IMR-90 (cell line): ENCODE measurements around the gene LBHD2. TPM values are rescaled to one million over a fixed set of nuclear protein-coding genes. Genes with fewer than 3 reads are reported as not detected.

ENCODE experiments used
- ATAC-seq: fragments of 200-7000 bp; cut with Tn5 transposase; 2 replicates; pipeline ENCODE4 v1.9.1; 2020; ENCODE audit warnings: low read depth, mild to moderate bottlenecking, moderate library complexity
- BruUV-seq: library from RNA; stranded (reverse); fragments of 400-500 nt; replicated peaks from 2 replicates; lab custom pipeline; 2021; lab: Mats Ljungman, UMichigan
- CTCF ChIA-PET: fragments of 300-600 bp; formaldehyde crosslinking; extraction: SDS; loops from one replicate; lab custom pipeline; 2021; ENCODE audit warnings: antibody characterized with exemption; lab: Yijun Ruan, JAX
- POLR2A ChIA-PET: fragments of 300-600 bp; sonication (Branson Sonifier 250); formaldehyde crosslinking; loops from one replicate; lab custom pipeline; 2022; ENCODE audit warnings: antibody characterized with exemption; ENCODE audit not compliant: unreplicated experiment; lab: Charles Lee
- DNase-seq: peaks from one replicate; pipeline ENCODE4 v3.0.0; 2013
- H2AFZ ChIP-seq: replicated peaks from 2 replicates; pipeline ENCODE3; 2013; ENCODE audit warnings: low read length, mild to moderate bottlenecking; ENCODE audit not compliant: poor library complexity
- H2AK5ac ChIP-seq: 2 replicates; pipeline ENCODE4 v1.6.1; 2013; ENCODE audit warnings: low read depth, low read length, inconsistent platforms
- H2AK9ac ChIP-seq: replicated peaks from 2 replicates; pipeline ENCODE3; 2013; ENCODE audit warnings: mild to moderate bottlenecking, low read depth, low read length, moderate library complexity; ENCODE audit not compliant: poor library complexity
- H2BK120ac ChIP-seq: 2 replicates; pipeline ENCODE4 v1.6.1; 2013; ENCODE audit warnings: low read depth, low read length, inconsistent platforms
- H2BK15ac ChIP-seq: 3 replicates; pipeline ENCODE4 v1.6.1; 2013; ENCODE audit warnings: low read depth, low read length, inconsistent platforms
- H2BK20ac ChIP-seq: 2 replicates; pipeline ENCODE4 v1.6.1; 2013; ENCODE audit warnings: low read depth, mild to moderate bottlenecking, inconsistent platforms, low read length, moderate library complexity
- H2BK5ac ChIP-seq: 2 replicates; pipeline ENCODE4 v1.6.1; 2013; ENCODE audit warnings: mild to moderate bottlenecking, low read depth, low read length, inconsistent platforms; ENCODE audit not compliant: poor library complexity, severe bottlenecking
- H3K14ac ChIP-seq: replicated peaks from 2 replicates; pipeline ENCODE4 v1.6.1; 2013; ENCODE audit warnings: low read depth, low read length, inconsistent platforms
- H3K18ac ChIP-seq: 2 replicates; pipeline ENCODE4 v1.6.1; 2013; ENCODE audit warnings: low read depth, low read length, control low read depth
- H3K23ac ChIP-seq: 2 replicates; pipeline ENCODE4 v1.6.1; 2013; ENCODE audit warnings: low read depth, low read length, inconsistent platforms
- H3K27ac ChIP-seq: 2 replicates; pipeline ENCODE4 v1.5.1; 2013; ENCODE audit warnings: mild to moderate bottlenecking, control low read depth, low read length; ENCODE audit not compliant: insufficient read depth
- H3K27me3 ChIP-seq: 2 replicates; pipeline ENCODE4 v1.6.1; 2013; ENCODE audit warnings: low read length; ENCODE audit not compliant: control insufficient read depth, insufficient read depth
- H3K36me3 ChIP-seq: 2 replicates; pipeline ENCODE4 v1.6.1; 2013; ENCODE audit warnings: low read length, mixed read lengths; ENCODE audit not compliant: control insufficient read depth, insufficient read depth
- H3K4ac ChIP-seq: 2 replicates; pipeline ENCODE4 v1.6.1; 2013; ENCODE audit warnings: low read depth, low read length, inconsistent platforms
- H3K4me1 ChIP-seq: 2 replicates; pipeline ENCODE4 v1.6.1; 2013; ENCODE audit warnings: low read length, mixed read lengths; ENCODE audit not compliant: control insufficient read depth, insufficient read depth
- H3K4me2 ChIP-seq: 2 replicates; pipeline ENCODE4 v1.6.1; 2013; ENCODE audit warnings: low read depth, mild to moderate bottlenecking, control low read depth, low read length, moderate library complexity
- H3K4me3 ChIP-seq: 2 replicates; pipeline ENCODE4 v1.5.1; 2013; ENCODE audit warnings: low read depth, mild to moderate bottlenecking, control low read depth, low read length, moderate library complexity; ENCODE audit not compliant: insufficient read depth
- H3K56ac ChIP-seq: 2 replicates; pipeline ENCODE4 v1.6.1; 2013; ENCODE audit warnings: low read length, inconsistent platforms; ENCODE audit not compliant: insufficient read depth; ENCODE audit errors: extremely low read depth
- H3K79me1 ChIP-seq, 2 experiments: 2 replicates each; pipeline ENCODE4 v1.6.1; 2013; ENCODE audit warnings: low read length in 2 of 2, inconsistent platforms in 1 of 2, low read depth in 1 of 2
- H3K9ac ChIP-seq: 2 replicates; pipeline ENCODE4 v1.6.1; 2013; ENCODE audit warnings: low read depth, low read length, control low read depth
- H3K9me1 ChIP-seq: 2 replicates; pipeline ENCODE4 v1.6.1; 2013; ENCODE audit warnings: low read length, inconsistent platforms; ENCODE audit not compliant: insufficient read depth
- H3K9me3 ChIP-seq: 2 replicates; pipeline ENCODE4 v1.6.1; 2013; ENCODE audit warnings: low read length; ENCODE audit not compliant: control insufficient read depth, insufficient read depth
- H4K20me1 ChIP-seq: 2 replicates; pipeline ENCODE4 v1.6.1; 2013; ENCODE audit warnings: low read length, inconsistent platforms; ENCODE audit not compliant: insufficient read depth
- H4K5ac ChIP-seq: 2 replicates; pipeline ENCODE4 v1.6.1; 2013; ENCODE audit warnings: mild to moderate bottlenecking, low read depth, low read length, control low read depth
- H4K8ac ChIP-seq, 2 experiments: 2 replicates each; pipeline ENCODE4 v1.6.1; 2013; ENCODE audit warnings: low read depth in 2 of 2, low read length in 2 of 2, control low read depth in 1 of 2, inconsistent platforms in 1 of 2
- H4K91ac ChIP-seq: 2 replicates; pipeline ENCODE4 v1.6.1; 2013; ENCODE audit warnings: low read depth, low read length, inconsistent platforms; ENCODE audit not compliant: insufficient read depth
- BHLHE40 ChIP-seq: fragments of 150-350 bp; IDR thresholded peaks from 2 replicates; pipeline ENCODE4 v1.6.1; 2016; ENCODE audit warnings: mild to moderate bottlenecking, low read depth, low read length
- WGBS, 2 experiments: methylation state at CpG; one replicate each; pipeline versions ENCODE4 v1.1.5 to v1.1.7; 2013; ENCODE audit warnings: missing lambda C conversion rate in 2 of 2; ENCODE audit not compliant: insufficient read length in 1 of 2; ENCODE audit errors: extremely low coverage in 2 of 2; 5-methylcytosine and 5-hydroxymethylcytosine counted together
- dilution Hi-C: fragments of 300-500 bp; cut with HindIII; formaldehyde crosslinking; loops from one replicate; pipeline ENCODE4 v1.14.3; 2018; ENCODE audit warnings: low sequenced_read_pairs; ENCODE audit not compliant: unreplicated experiment
- in situ Hi-C: fragments of 300-500 bp; cut with MboI; formaldehyde crosslinking; loops from 3 replicates; pipeline ENCODE4 v1.14.3; 2019; ENCODE audit warnings: low sequenced_read_pairs, inconsistent platforms, mixed read lengths
- intact Hi-C: fragments of 100-400 bp; cut with micrococcal nuclease; formaldehyde crosslinking; loops from 2 replicates; pipeline ENCODE4 v1.10.0; 2022
- polyA plus RNA-seq, 3 experiments: library from polyadenylated mRNA; depleted of rRNA; stranded (reverse); fragments of >200 nt; gene quantifications; 2 replicates each; pipeline ENCODE4 v1.2.3, GENCODE V29; 2012; ENCODE audit warnings: low replicate concordance in 1 of 3
- total RNA-seq: library from RNA; depleted of rRNA; stranded (reverse); fragments of >200 nt; gene quantifications from 2 replicates; pipeline ENCODE4 v1.2.3, GENCODE V29; 2012
- TF ChIP-seq, protein P1 (sequence below): conservative IDR thresholded peaks from 2 replicates; pipeline ENCODE4 v1.5.1; 2012; ENCODE audit warnings: mild to moderate bottlenecking, low read depth, low read length, improper control_type of control experiment

Gene LBHD2
- total and polyA plus RNA-seq, 2 of the 4 experiments (the other 2 are of a cell fraction) = not detected

DNA sequence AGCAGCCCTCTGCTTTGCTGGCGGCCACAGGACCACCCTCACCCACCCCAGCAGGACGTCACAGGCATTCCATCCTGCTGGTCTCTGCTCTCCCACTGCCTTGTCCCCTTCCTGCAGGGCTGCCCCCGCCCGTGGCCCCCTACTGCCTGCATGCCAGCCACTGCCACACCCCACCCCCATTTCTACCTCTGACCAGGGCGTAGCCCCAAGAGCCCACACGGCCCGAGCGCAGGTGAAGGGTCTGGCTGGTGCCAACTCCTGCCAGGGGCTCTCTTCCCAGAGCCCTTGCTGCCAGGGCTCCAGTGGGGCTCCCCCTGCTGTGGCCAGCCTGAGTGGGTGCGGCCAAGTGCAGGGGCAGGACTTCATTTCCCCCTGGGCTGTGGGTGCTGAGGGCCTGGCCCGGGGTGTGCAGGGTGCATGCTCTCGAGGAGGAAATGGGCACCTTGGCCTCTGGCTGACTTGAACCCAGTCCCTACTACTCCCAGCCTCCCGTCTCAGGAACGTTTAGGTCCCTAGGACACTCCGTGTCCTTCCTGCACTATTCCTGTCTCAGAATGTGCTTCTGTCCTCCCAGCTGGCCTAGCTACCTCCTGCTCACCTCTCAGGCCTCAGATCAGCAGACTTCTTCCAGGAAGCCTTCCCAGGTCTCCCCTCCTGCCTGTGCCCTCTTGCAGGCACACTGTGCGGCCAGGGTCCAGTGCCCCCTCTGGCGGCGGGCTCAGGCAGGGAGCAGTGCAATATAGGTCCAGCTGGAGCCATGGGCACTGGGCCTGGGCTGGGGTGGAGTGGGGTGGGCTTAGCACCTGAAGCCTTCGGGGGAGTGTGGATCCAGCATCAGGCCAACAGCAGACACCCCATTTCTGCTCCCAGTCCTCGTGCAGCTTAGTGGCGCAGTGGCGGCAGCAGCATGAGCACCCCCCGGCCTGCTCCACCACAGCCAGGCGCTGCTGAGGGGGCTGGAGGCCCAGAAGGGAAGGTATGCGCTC lies 1.4 kb downstream of the LBHD2 start:
- Histone ChIP-seq H3K27ac (no peak overlapping the region), H2BK5ac (no peak overlapping the region), H3K36me3 (no peaks in the 10 kb centered on the region), H3K9me3 (peaks cover 2% of the 10 kb centered on the region; the same call in 1 of the 2 replicates), H3K18ac (no peak overlapping the region), H2BK15ac (no peak overlapping the region), H3K9ac (no peak overlapping the region), H3K56ac (no peak overlapping the region), H3K4ac (no peak overlapping the region), H3K23ac (no peak overlapping the region), H3K14ac (no peak overlapping the region), H4K91ac (no peak overlapping the region), H3K4me1 (peaks cover 3% of the 10 kb centered on the region; the same call in 1 of the 2 replicates), H2AFZ (no peak overlapping the region), H4K8ac (no peak overlapping the region), H2AK9ac (peak overlapping the region; percentile 61), H2AK5ac (no peak overlapping the region), H4K5ac (no peak overlapping the region), H2BK20ac (no peak overlapping the region), H3K79me1 (no peaks in the 10 kb centered on the region), H3K27me3 (peaks cover 57% of the 10 kb centered on the region), H3K9me1 (no peaks in the 10 kb centered on the region), H3K4me2 (no peak overlapping the region), H2BK120ac (no peak overlapping the region), H4K20me1 (no peaks in the 10 kb centered on the region), H3K4me3 (no peak overlapping the region)
- DNase-seq (no peak), ATAC-seq (no peak)
- ChIA-PET CTCF (interaction anchor here (1.1 kb wide), 1 partner anchor 11 kb away, joined by 3 read pairs; no protein-coding TSS in a partner anchor), POLR2A (no interaction called here)
- no TSS peak for BruUV-seq
- intact Hi-C loops (no loop called here), dilution Hi-C loops (no loop called here), in situ Hi-C loops (no loop called here)
- 84% methylated on average over 12 of the region's 24 CpGs; no CpG with 5 or more reads in 1 of the 2 experiments for WGBS, 2 experiments
- TF ChIP-seq, protein P1, sequence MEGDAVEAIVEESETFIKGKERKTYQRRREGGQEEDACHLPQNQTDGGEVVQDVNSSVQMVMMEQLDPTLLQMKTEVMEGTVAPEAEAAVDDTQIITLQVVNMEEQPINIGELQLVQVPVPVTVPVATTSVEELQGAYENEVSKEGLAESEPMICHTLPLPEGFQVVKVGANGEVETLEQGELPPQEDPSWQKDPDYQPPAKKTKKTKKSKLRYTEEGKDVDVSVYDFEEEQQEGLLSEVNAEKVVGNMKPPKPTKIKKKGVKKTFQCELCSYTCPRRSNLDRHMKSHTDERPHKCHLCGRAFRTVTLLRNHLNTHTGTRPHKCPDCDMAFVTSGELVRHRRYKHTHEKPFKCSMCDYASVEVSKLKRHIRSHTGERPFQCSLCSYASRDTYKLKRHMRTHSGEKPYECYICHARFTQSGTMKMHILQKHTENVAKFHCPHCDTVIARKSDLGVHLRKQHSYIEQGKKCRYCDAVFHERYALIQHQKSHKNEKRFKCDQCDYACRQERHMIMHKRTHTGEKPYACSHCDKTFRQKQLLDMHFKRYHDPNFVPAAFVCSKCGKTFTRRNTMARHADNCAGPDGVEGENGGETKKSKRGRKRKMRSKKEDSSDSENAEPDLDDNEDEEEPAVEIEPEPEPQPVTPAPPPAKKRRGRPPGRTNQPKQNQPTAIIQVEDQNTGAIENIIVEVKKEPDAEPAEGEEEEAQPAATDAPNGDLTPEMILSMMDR = 0 out of 2 replicates have a peak, but pooled peaks have one; percentile 8
- TF ChIP-seq BHLHE40 = no peak
